B cell (primary cell): Measurements from ENCODE around the gene EBF3. TPM values are rescaled to one million over a fixed set of nuclear protein-coding genes. Genes with fewer than 3 reads are reported as not detected.

Experiments
- ATAC-seq: fragments of 200-7000 bp; cut with Tn5 transposase; one replicate; pipeline ENCODE4 v1.10.0; 2021; ENCODE audit warnings: low read depth, mild to moderate bottlenecking, moderate number of reproducible peaks, moderate library complexity
- CTCF ChIA-PET: fragments of 350-600 bp; sonication (Branson Sonifier 250); formaldehyde crosslinking; loops from one replicate; lab custom pipeline; 2021; ENCODE audit warnings: antibody characterized with exemption, inconsistent platforms; lab: Charles Lee
- POLR2A ChIA-PET: fragments of 350-600 bp; sonication (Branson Sonifier 250); formaldehyde crosslinking; loops from one replicate; lab custom pipeline; 2021; ENCODE audit warnings: antibody characterized with exemption; lab: Charles Lee
- DNase-seq: peaks from one replicate; pipeline ENCODE4 v3.0.0; 2013
- H2AFZ ChIP-seq: 2 replicates; pipeline ENCODE4 v1.6.1; 2012; ENCODE audit warnings: mild to moderate bottlenecking, low read depth, low read length; ENCODE audit not compliant: insufficient read depth, poor library complexity, severe bottlenecking
- H3K27ac ChIP-seq, 2 donors: 1 replicate in 1 of 2; 2 replicates in 1 of 2; pipeline ENCODE4 v1.5.1; 2012 to 2013; ENCODE audit warnings: low read length in 2 of 2, mild to moderate bottlenecking in 2 of 2, moderate library complexity in 1 of 2
- H3K27me3 ChIP-seq, 4 experiments: fragments of 200-600 bp in 1 of 4; sonication (generic) in 1 of 4; replicated peaks in 1 of 4; 1 replicate in 2 of 4; 2 replicates in 2 of 4; pipeline versions ENCODE4 v1.6.1 to v1.7.0; 2013 to 2016; ENCODE audit warnings: low read length in 3 of 4, mild to moderate bottlenecking in 2 of 4, mixed read lengths in 1 of 4, moderate library complexity in 1 of 4; ENCODE audit not compliant: insufficient read depth in 4 of 4, control insufficient read depth in 3 of 4; ENCODE audit errors: control extremely low read depth in 1 of 4
- H3K36me3 ChIP-seq, 2 experiments: replicated peaks in 1 of 2; 1 replicate in 1 of 2; 2 replicates in 1 of 2; pipeline versions ENCODE4 v1.6.1 to v1.7.1; 2013; ENCODE audit warnings: low read length in 1 of 2; ENCODE audit not compliant: insufficient read depth in 2 of 2, control insufficient read depth in 1 of 2; ENCODE audit errors: control extremely low read depth in 1 of 2, extremely low read depth in 1 of 2
- H3K4me1 ChIP-seq, 2 donors: fragments of 200-600 bp in 1 of 2; sonication (generic) in 1 of 2; 1 replicate in 1 of 2; 2 replicates in 1 of 2; pipeline versions ENCODE4 v1.5.1 to v1.6.1; 2013 to 2017; ENCODE audit warnings: low read length in 2 of 2; ENCODE audit not compliant: control insufficient read depth in 2 of 2, insufficient read depth in 2 of 2
- H3K4me2 ChIP-seq: replicated peaks from 2 replicates; pipeline ENCODE3; 2012; ENCODE audit warnings: mild to moderate bottlenecking, low read depth, low read length; ENCODE audit not compliant: poor library complexity, severe bottlenecking
- H3K4me3 ChIP-seq, 5 experiments: fragments of 200-600 bp in 1 of 5; sonication (generic) in 1 of 5; 1 replicate in 3 of 5; 2 replicates in 2 of 5; pipeline versions ENCODE4 v1.5.1 to v1.7.0; 2011 to 2016; ENCODE audit warnings: low read length in 4 of 5, mild to moderate bottlenecking in 4 of 5, low read depth in 2 of 5, control low read depth in 1 of 5, moderate library complexity in 1 of 5; ENCODE audit not compliant: insufficient read depth in 1 of 5; ENCODE audit errors: control extremely low read depth in 1 of 5, extremely low read depth in 1 of 5
- H3K79me2 ChIP-seq: fragments of 200-600 bp; sonication (generic); one replicate; pipeline ENCODE4 v1.6.0; 2016; ENCODE audit warnings: low read length; ENCODE audit not compliant: control insufficient read depth, insufficient read depth
- H3K9ac ChIP-seq: fragments of 200-600 bp; sonication (generic); 2 replicates; pipeline ENCODE4 v1.6.1; 2017; ENCODE audit warnings: mild to moderate bottlenecking, low read length, moderate library complexity
- H3K9me3 ChIP-seq, 3 donors: one replicate each; pipeline versions ENCODE4 v1.6.1 to v1.7.1; 2013; ENCODE audit warnings: low read length in 2 of 3; ENCODE audit not compliant: control insufficient read depth in 2 of 3, insufficient read depth in 1 of 3; ENCODE audit errors: control extremely low read depth in 1 of 3
- H4K20me1 ChIP-seq: 2 replicates; pipeline ENCODE4 v1.6.0; 2012; ENCODE audit warnings: mild to moderate bottlenecking, low read length; ENCODE audit not compliant: insufficient read depth, control insufficient read depth, poor library complexity, severe bottlenecking
- H3K27ac Mint-ChIP-seq: one replicate; pipeline ENCODE4 v1.8.0; 2021; ENCODE audit warnings: mixed read lengths
- H3K27me3 Mint-ChIP-seq: one replicate; pipeline ENCODE4 v1.8.0; 2021; ENCODE audit warnings: mixed read lengths
- H3K4me1 Mint-ChIP-seq: one replicate; pipeline ENCODE4 v1.8.0; 2021; ENCODE audit warnings: mixed read lengths
- H3K4me3 Mint-ChIP-seq: one replicate; pipeline ENCODE4 v1.8.0; 2021; ENCODE audit warnings: mixed read lengths
- H3K9me3 Mint-ChIP-seq: one replicate; pipeline ENCODE4 v1.8.0; 2022; ENCODE audit warnings: mixed read lengths; ENCODE audit not compliant: insufficient read depth
- CTCF ChIP-seq: fragments of 200-600 bp; IDR thresholded peaks from one replicate; pipeline ENCODE4 v1.8.0; 2022; ENCODE audit warnings: antibody characterized with exemption, mild to moderate bottlenecking
- EZH2 ChIP-seq: IDR thresholded peaks from 2 replicates; pipeline ENCODE4 v1.6.1; 2012; ENCODE audit warnings: borderline replicate concordance, low read depth, mild to moderate bottlenecking, moderate library complexity, low read length; ENCODE audit not compliant: insufficient read depth, poor library complexity, severe bottlenecking
- WGBS: methylation state at CpG from one replicate; pipeline ENCODE4 v1.1.5; 2013; ENCODE audit warnings: missing lambda C conversion rate; ENCODE audit not compliant: insufficient coverage; 5-methylcytosine and 5-hydroxymethylcytosine counted together
- intact Hi-C: fragments of 100-400 bp; cut with micrococcal nuclease; formaldehyde crosslinking; loops from one replicate; pipeline ENCODE4 v1.10.0; 2022
- polyA plus RNA-seq: library from polyadenylated mRNA; depleted of rRNA; stranded (reverse); fragments of >200 nt; gene quantifications from 2 replicates; pipeline ENCODE4 v1.2.3, GENCODE V29; 2012
- total RNA-seq, 2 donors: library from RNA; stranded (reverse); fragments of 120-200 nt in 1 of 2; gene quantifications; 1 replicate in 1 of 2; 2 replicates in 1 of 2; pipeline versions ENCODE4 v1.2.3 to v1.2.4, GENCODE V29; 2013 to 2022

The EBF3 gene
- total and polyA plus RNA-seq, 2 donors (not counting 1 experiment from before 2014, with no cell fraction given): not detected

- no peak for TF ChIP-seq CTCF
- no peak for TF ChIP-seq EZH2
- no peak overlapping the region for H3K9ac ChIP-seq
- H3K27ac ChIP-seq: no peak overlapping the region
- CTCF ChIA-PET: no interaction called here
- H3K4me3 ChIP-seq: no peak overlapping the region
- no peaks in the 10 kb centered on the region for H3K9me3 ChIP-seq
- Mint-ChIP-seq H3K27ac (no peak overlapping the region), H3K27me3 (no peaks in the 10 kb centered on the region), H3K4me1 (no peaks in the 10 kb centered on the region), H3K9me3 (no peaks in the 10 kb centered on the region), H3K4me3 (no peak overlapping the region)
- no peaks in the 10 kb centered on the region for H3K4me1 ChIP-seq
- intact Hi-C loops: no loop called here
- DNase-seq (no peak), ATAC-seq (no peak)
- no peak overlapping the region for H2AFZ ChIP-seq
- H4K20me1 ChIP-seq: no peaks in the 10 kb centered on the region
- WGBS: no CpG with 5 or more reads among the region's 2 CpGs
- H3K36me3 ChIP-seq: no peaks in the 10 kb centered on the region
- POLR2A ChIA-PET: no interaction called here
- no peaks in the 10 kb centered on the region for H3K27me3 ChIP-seq
- H3K4me2 ChIP-seq: no peak overlapping the region
- H3K79me2 ChIP-seq: no peaks in the 10 kb centered on the region
Measured at GRCh38 chr10:129914960-129915359, 49.1 kb downstream of the EBF3 start.

GRCh38 chr10:129914153-129914855 is 49.8 kb downstream of the EBF3 start:
- DNase-seq: no peak
- no peaks in the 10 kb centered on the region for H3K4me1 Mint-ChIP-seq
- no peak overlapping the region for H3K9ac ChIP-seq

More at GRCh38 chr10:129914153-129914855, 49.8 kb downstream of the EBF3 start:
- intact Hi-C loops: no loop called here
- Mint-ChIP-seq H3K27ac (no peak overlapping the region), H3K4me3 (no peak overlapping the region), H3K9me3 (no peaks in the 10 kb centered on the region), H3K27me3 (no peaks in the 10 kb centered on the region)
- H3K27ac ChIP-seq: no peak overlapping the region
- no peaks in the 10 kb centered on the region for H3K4me1 ChIP-seq
- CTCF ChIA-PET: no interaction called here
- H3K79me2 ChIP-seq: no peaks in the 10 kb centered on the region
- no peaks in the 10 kb centered on the region for H4K20me1 ChIP-seq
- no peak overlapping the region for H3K4me2 ChIP-seq
- TF ChIP-seq EZH2 (no peak), CTCF (no peak)
- H3K9me3 ChIP-seq: no peaks in the 10 kb centered on the region
- no peak overlapping the region for H2AFZ ChIP-seq
- H3K36me3 ChIP-seq: no peaks in the 10 kb centered on the region
- no peak for ATAC-seq
- WGBS: 97% methylated on average over 17 of the region's 19 CpGs
- POLR2A ChIA-PET: no interaction called here
- no peaks in the 10 kb centered on the region for H3K27me3 ChIP-seq
- H3K4me3 ChIP-seq: no peak overlapping the region
